ENCODE measurements around the gene BMF.

Gene BMF

GRCh38 chr15:40090774-40091455 is 17.8 kb downstream of the BMF start:
- H3K79me2 ChIP-seq (ENCODE audit: insufficient read depth, low read depth), result no peaks in the 10 kb centered on the region
- no peak for TF ChIP-seq CTCF (conservative IDR thresholded peaks at IDR 0.05; ENCODE audit: low read depth, low read length)
- no peak overlapping the region for H3K9ac ChIP-seq
- no peak overlapping the region for H3K27ac ChIP-seq
- no peak overlapping the region for H3K4me3 ChIP-seq (IDR thresholded peaks at IDR 0.05; ENCODE audit: insufficient read depth, low read depth, low read length)
- H3K27me3 ChIP-seq (ENCODE audit: insufficient read depth, low read depth), result no peaks in the 10 kb centered on the region
- no peak overlapping the region for H3K4me2 ChIP-seq
- H3K36me3 ChIP-seq (ENCODE audit: insufficient read depth), result no peaks in the 10 kb centered on the region
- H2AFZ ChIP-seq (ENCODE audit: low read depth), result no peak overlapping the region
- H3K4me1 ChIP-seq (ENCODE audit: low read depth, poor library complexity, severe bottlenecking), result peaks cover 75% of the 10 kb centered on the region
- H4K20me1 ChIP-seq (ENCODE audit: insufficient read depth), result no peaks in the 10 kb centered on the region

DNA sequence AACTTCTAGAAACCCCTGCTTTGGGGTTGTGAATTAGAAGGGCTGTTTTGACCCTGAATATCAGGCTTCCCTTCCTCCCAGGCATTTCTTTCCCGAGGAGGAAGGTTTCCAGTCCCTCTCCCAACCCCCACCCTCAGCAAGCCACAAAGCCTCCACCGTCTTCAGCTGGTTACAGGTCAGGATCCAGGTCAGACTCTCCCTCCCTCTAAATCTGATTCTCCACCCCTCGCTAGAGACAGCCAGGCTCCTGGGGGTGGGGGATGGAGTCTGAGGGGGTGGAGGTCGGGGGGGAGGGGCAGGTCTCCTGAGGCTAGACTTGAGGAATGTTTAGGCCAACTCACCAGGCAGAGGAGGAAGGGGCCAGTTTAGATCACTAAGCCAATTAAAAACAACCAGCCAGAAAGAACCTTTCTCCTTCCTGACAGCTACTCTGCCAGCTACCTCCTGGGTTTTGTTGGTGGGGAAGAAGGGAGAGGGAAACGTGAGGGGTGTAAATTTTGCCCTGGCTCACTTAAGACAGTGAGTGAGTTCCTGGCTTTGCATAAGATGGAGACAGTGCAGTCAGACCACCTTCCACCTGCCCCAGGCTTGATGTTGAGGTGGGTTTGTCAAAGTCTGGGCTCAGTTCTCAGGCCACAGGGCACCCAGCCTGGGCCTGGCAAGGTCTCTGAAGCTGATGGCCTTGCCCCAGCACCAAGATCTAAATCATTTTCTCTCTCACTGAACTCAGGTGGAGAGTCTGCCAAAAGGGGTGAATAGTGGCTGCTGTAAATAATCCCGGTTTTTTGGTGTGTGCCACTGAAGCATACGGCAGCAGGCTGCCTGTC is 19.5 kb downstream of the BMF start:
- Histone ChIP-seq H3K27ac (no peak overlapping the region), H3K4me3 (IDR thresholded peaks at IDR 0.05; ENCODE audit: insufficient read depth, low read depth, low read length) (no peak overlapping the region), H3K79me2 (ENCODE audit: insufficient read depth, low read depth) (no peaks in the 10 kb centered on the region), H3K27me3 (ENCODE audit: insufficient read depth, low read depth) (no peaks in the 10 kb centered on the region), H3K4me2 (no peak overlapping the region; the same call in 1 of the 2 replicates), H3K36me3 (ENCODE audit: insufficient read depth) (no peaks in the 10 kb centered on the region), H3K9ac (no peak overlapping the region), H4K20me1 (ENCODE audit: insufficient read depth) (no peaks in the 10 kb centered on the region), H2AFZ (ENCODE audit: low read depth) (no peak overlapping the region), H3K4me1 (ENCODE audit: low read depth, poor library complexity, severe bottlenecking) (peaks cover 57% of the 10 kb centered on the region)
- TF ChIP-seq CTCF (conservative IDR thresholded peaks at IDR 0.05; ENCODE audit: low read depth, low read length), result no peak

DNA sequence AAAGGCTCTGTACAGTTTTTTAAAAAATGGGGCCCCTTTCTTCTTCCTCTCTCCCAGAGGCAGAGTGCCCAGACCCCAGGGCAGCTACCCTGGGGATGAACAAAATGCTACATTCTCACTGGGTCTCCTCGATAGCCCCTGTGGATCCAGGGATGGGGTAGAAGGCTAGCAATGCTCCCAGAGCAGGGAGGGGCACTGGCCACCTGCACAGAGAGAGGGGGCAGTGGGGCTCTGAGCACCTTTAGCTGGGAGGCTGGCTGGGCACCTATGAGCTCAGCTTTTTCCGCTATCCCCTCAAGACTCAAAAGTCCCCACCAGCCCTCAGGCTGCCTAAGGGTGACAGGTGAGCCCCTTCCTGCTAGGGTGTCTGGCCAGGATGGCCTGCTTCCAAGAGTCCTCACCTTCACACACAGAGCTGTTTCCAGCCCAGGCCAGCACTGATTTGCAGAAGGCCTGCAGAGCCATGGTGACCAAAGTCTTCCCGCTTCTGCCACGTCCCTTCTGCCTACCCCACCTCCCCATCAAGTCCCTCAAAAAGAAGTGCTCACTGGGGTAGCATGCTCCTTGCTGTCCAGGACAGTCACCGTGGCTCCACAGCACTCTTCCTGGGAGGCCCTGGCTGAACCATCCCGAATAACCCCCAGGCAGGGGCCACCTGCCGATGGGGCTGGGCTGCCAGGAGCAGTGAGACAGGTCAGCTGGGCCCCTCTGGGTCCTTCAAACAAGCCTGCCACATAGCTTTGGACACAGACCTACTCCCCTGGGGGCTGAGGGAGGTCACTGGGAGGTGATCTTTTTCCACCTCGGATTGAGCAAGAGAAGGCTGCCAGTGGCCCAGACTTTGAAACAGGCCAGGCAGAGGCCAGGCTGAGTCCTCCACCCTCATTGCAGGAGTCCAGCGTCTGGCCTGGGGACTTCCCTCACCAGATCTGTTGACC is 20.4 kb downstream of the BMF start:
- no peak overlapping the region for H3K9ac ChIP-seq
- no peak overlapping the region for H3K27ac ChIP-seq
- no peaks in the 10 kb centered on the region for H3K79me2 ChIP-seq (ENCODE audit: insufficient read depth, low read depth)
- no peak for TF ChIP-seq CTCF (conservative IDR thresholded peaks at IDR 0.05; ENCODE audit: low read depth, low read length)
- no peak overlapping the region for H3K4me3 ChIP-seq (IDR thresholded peaks at IDR 0.05; ENCODE audit: insufficient read depth, low read depth, low read length)
- H3K36me3 ChIP-seq (ENCODE audit: insufficient read depth), result no peaks in the 10 kb centered on the region
- H3K4me2 ChIP-seq, result no peak overlapping the region; the same call in 1 of the 2 replicates
- no peaks in the 10 kb centered on the region for H4K20me1 ChIP-seq (ENCODE audit: insufficient read depth)
- H2AFZ ChIP-seq (ENCODE audit: low read depth), result no peak overlapping the region
- H3K4me1 ChIP-seq (ENCODE audit: low read depth, poor library complexity, severe bottlenecking), result peaks cover 48% of the 10 kb centered on the region
- H3K27me3 ChIP-seq (ENCODE audit: insufficient read depth, low read depth), result no peaks in the 10 kb centered on the region

- H3K79me2 ChIP-seq (ENCODE audit: insufficient read depth, low read depth), result no peaks in the 10 kb centered on the region
- peaks cover 40% of the 10 kb centered on the region for H3K4me1 ChIP-seq (ENCODE audit: low read depth, poor library complexity, severe bottlenecking)
- H3K4me3 ChIP-seq (IDR thresholded peaks at IDR 0.05; ENCODE audit: insufficient read depth, low read depth, low read length), result no peak overlapping the region
- H3K27me3 ChIP-seq (ENCODE audit: insufficient read depth, low read depth), result no peaks in the 10 kb centered on the region
- H3K9ac ChIP-seq, result no peak overlapping the region
- H3K36me3 ChIP-seq (ENCODE audit: insufficient read depth), result no peaks in the 10 kb centered on the region
- no peak overlapping the region for H3K4me2 ChIP-seq
- H2AFZ ChIP-seq (ENCODE audit: low read depth), result no peak overlapping the region
- no peak for TF ChIP-seq CTCF (conservative IDR thresholded peaks at IDR 0.05; ENCODE audit: low read depth, low read length)
- H4K20me1 ChIP-seq (ENCODE audit: insufficient read depth), result no peaks in the 10 kb centered on the region
- no peak overlapping the region for H3K27ac ChIP-seq
Measured at GRCh38 chr15:40087068-40087810, 21.4 kb downstream of the BMF start.

Data from KMS-11 (cell line).